M059J (cell line): ENCODE measurements around the gene TMEM43. TPM values are rescaled to one million over a fixed set of nuclear protein-coding genes. Genes with fewer than 3 reads are reported as not detected.

ENCODE experiments used
- DNase-seq: peaks from one replicate; pipeline ENCODE4 v3.0.0-alpha.2; 2012; ENCODE audit warnings: low read depth
- total RNA-seq: library from RNA; depleted of rRNA; stranded (reverse); fragments of >200 nt; shearing (Covaris generic); gene quantifications from 2 replicates; pipeline ENCODE4 v1.2.3, GENCODE V29; 2014; rRNA removed

The TMEM43 gene
- total RNA-seq, 1 experiment from 2014 or later: 73.2 TPM

DNA sequence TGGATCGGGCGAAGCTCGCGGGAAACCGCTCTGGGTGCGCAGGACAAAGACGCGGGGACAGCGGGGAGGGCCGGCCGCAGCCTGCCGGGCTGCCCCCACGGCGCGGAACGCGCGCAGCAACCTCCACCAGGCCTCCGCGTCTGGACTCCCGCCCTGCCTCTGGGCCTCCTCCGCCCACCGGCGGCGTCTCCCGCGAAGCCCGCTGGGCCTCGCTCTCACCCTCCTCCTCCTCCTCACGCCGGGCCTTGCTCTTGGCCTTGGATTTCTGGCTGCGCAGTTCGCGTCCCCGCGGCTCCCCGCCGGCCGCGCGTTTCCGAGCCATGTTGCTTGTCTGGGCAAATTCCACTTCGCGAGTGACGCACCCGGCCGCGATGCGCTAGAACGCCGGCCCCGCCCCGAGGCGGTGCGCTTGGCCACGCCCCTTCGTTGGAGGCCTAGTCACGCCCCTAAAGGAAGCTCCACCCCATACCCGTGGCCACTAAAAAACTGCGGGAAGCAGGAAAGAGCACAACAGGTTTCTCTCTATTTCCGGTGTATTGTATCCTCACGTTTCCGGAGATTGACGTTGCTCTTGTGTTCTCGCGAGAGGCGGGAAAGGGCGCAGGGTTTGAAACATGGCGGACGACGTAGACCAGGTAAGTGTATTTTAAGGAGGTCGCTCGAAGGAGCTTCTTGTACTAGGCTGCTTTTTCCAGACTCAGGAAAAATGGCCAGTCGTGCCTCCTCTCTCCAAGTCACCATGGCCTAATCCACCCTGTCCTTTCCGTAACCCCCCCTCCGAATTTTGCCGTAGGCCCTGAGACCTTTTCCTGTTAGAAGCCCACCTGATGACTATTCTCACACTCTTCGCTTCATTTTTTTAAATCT is 53.6 kb downstream of the TMEM43 start, which contains the start of the genes LSM3 and XPC:
TSS of gene LSM3 (plus strand) at position 571 of the 867 bp plus-strand sequence. CDS start at position 615, 44 bp downstream.
TSS of gene XPC (minus strand) at position 355 of the 867 bp plus-strand sequence. CDS start at position 322, 33 bp downstream.
- peak; percentile 97 for DNase-seq

DNA sequence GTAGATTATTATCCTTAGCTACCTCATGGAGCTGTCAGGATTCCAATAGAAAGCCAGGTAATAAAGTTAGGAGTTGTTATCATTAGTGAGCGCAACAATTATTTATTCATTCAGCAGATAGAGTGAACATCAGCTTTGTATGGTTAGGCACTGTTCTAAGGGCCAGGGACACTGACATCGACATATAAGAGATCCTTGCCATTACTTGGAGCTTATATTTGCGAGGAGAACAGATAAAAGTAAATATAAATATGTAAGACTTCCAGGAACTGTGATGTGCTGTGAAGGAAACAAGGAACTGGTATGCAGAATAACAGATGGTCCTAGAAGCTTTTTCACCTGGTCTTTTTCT is 54.2 kb downstream of the TMEM43 start:
- no peak for DNase-seq

DNA sequence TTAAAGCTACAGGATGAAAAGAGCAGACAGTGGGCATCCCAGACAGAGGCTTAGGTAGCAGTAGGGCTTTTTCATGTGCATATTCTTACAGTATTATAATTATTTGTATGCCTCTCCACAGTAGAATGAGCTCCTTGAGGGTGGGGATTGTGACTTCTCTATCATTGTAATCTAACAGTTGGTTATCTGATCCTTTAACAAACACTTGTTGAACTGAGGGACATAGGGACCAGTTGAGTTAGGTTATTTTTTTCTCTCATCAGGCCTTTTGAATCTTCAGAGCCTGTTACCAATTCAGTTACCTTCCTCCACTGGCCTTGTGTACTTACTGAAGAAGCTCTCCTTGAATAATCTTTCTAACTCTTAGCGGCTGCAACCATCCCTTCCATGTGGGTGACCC is 54.9 kb downstream of the TMEM43 start:
- DNase-seq: no peak

DNA sequence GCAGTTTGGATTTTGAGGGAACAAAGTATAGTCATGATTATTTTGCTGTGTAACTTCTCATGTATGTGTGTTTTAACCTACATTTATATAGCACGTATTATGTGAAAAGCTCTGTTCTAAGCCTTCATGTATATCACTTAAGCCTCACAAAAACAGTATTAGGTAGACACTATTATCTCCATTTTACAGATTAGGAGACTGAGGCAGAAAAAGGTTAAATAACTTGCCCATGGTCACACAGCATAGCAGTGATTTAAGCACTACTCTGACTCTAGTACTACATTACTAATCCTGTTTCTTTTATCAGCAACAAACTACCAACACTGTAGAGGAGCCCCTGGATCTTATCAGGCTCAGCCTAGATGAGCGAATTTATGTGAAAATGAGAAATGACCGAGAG is 56.4 kb downstream of the TMEM43 start:
- DNase-seq: no peak

DNA sequence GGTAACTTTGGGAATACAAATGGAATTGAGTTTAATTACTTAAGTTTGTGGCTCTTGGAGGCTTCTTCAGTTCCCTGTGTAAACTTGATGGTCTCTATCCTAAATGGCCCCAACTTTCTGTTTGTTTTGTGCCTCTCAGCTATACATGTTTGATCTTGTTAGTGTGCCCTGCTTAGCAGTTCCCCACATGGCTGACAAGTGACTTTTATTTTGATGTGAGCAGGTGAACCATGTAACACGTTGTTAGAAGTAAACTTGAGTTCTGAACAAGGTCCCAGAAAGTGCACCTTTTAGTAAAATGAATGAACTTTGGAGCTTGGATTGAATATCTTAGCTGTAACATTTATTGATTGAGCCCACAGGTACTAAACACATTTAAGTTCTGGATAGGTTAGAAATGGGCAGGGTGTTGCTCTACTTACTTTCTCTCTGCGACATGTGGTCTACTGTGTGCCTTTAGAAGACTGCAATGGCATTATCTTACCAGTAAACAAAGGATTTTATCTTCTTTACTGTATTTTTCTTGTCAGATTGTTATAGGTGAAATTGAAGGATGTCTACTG is 58.2 kb downstream of the TMEM43 start:
- no peak for DNase-seq

DNA sequence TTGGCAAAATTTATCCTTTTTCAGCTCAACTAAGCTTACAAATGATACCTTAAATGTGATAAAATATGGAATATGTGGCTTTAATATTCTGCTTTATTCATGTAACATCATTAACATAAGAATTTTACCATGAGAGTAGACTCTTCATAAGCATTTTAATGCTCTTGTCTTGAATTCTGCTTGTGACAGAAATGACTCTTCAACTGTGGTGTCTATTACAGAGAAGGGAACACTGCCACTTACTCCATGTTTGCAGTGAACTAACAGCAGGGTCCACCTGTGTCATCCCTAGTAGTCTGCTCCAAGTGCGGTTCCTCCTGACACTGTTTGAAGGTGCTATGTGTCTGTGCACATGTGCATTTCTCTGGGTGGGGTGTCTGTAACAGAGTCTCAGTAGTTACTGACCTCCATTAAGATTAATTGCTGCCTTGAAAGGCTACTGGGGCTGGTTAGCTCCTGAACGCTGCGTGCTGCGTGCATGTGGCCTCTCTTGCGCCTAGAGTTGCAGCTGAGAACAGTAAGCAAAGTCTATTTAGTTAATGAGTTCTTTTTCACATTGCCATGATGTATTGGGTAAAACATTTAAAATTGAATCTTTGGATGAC is 62.1 kb downstream of the TMEM43 start:
- no peak for DNase-seq

DNA sequence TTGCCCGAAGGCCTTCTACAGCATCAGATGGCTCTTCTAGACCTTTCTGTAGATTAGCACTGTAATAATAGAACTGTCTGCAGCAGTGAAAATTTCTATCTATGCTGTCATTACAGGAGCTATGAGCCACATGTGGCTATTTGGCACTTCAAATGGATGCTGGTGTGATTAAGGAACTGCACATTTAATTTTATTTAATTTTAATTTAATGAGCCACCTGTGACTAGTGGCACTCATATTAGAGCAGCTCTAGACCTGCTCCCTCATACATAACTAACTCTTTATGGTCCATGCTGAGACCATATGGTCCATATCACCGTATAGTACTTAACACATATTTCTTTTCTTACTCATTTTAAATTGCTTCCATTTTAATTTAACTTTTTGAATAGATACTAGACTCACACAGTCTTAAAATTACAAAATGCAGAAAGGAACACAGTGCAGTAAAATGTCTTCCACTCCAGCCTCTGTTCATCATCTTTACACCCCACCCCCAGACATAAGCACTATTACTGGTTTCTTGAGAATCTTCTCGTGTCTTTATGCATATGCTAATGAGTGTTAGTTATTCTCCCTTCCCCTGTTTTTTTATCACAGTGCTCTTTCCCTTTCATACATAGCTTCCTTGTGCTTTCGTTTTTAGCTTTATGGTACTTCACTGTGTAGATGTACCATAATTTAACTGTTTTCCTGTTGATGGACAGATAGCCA is 63.3 kb downstream of the TMEM43 start:
- no peak for DNase-seq

Other genes with a start within 250 kb of the TMEM43 start
- 0.10 and 0.15 TPM in 2 replicates for gene WNT7A, start 245.0 kb upstream of the TMEM43 start, total RNA-seq
- gene CHCHD4, start 182 bp upstream of the TMEM43 start, total RNA-seq: 19.3 and 23.4 TPM in 2 replicates
- gene XPC, start 53.5 kb downstream of the TMEM43 start, total RNA-seq: 8.9 and 13.0 TPM in 2 replicates
- 23.0 and 34.9 TPM in 2 replicates for gene LSM3, start 53.8 kb downstream of the TMEM43 start, total RNA-seq